DND-41 (cell line): ENCODE measurements around the gene SLC25A21.

Source experiments
- CTCF ChIP-seq: IDR thresholded peaks from 2 replicates; pipeline ENCODE4 v1.5.1; 2012; ENCODE audit warnings: borderline replicate concordance, low read length, moderate library complexity, mild to moderate bottlenecking; ENCODE audit not compliant: poor library complexity, severe bottlenecking; ENCODE audit errors: extremely low read depth
- EZH2 ChIP-seq: IDR thresholded peaks from 3 replicates; pipeline ENCODE4 v1.6.1; 2012; ENCODE audit warnings: borderline replicate concordance, low read depth, mild to moderate bottlenecking, moderate library complexity, low read length, inconsistent platforms; ENCODE audit not compliant: severe bottlenecking

GRCh38 chr14:37046815-37047214 is 125.6 kb downstream of the SLC25A21 start:
- TF ChIP-seq CTCF (no peak), EZH2 (no peak)
